ENCODE measurements around the gene STAT4. TPM values are rescaled to one million over a fixed set of nuclear protein-coding genes. Genes with fewer than 3 reads are reported as not detected.

Gene STAT4
- polyA plus RNA-seq, 1 donor (not counting 4 experiments of a cell fraction or from before 2014, with no cell fraction given), result 2.0 TPM

GRCh38 chr2:191126386-191127085 is 24.3 kb downstream of the STAT4 start:
- H3K4me1 ChIP-seq (ENCODE audit: control insufficient read depth, extremely low read depth, insufficient read depth, low read length), result no peaks in the 10 kb centered on the region
- H3K4me2 ChIP-seq (ENCODE audit: control insufficient read depth, extremely low read depth, insufficient read depth, low read depth, low read length), result no peak overlapping the region
- no peaks in the 10 kb centered on the region for H3K79me2 ChIP-seq (ENCODE audit: control insufficient read depth, insufficient read depth, low read length)
- H3K4me3 ChIP-seq (ENCODE audit: control insufficient read depth in 2 of 3, extremely low read depth in 1 of 3, insufficient read depth in 2 of 3, low read depth in 1 of 3, low read length in 3 of 3), result no peak overlapping the region
- H3K9ac ChIP-seq (ENCODE audit: control insufficient read depth, extremely low read depth, insufficient read depth, low read length), result no peak overlapping the region
- H3K27ac ChIP-seq (ENCODE audit: control insufficient read depth, insufficient read depth, low read length), result no peak overlapping the region
- dilution Hi-C loops (cut with MboI; ENCODE audit: extremely low pct_ligation_motif_present, low sequenced_read_pairs), result no loop called here
- no peak overlapping the region for H2AFZ ChIP-seq (ENCODE audit: control insufficient read depth, low read length)
- H4K20me1 ChIP-seq (ENCODE audit: control insufficient read depth, extremely low read depth, insufficient read depth, low read length), result no peaks in the 10 kb centered on the region
- no peaks in the 10 kb centered on the region for H3K9me1 ChIP-seq (ENCODE audit: control insufficient read depth, extremely low read depth, insufficient read depth, low read length)
- FAIRE-seq (no peak), DNase-seq (ENCODE audit: low read depth, low spot score) (no peak)
- H3K9me3 ChIP-seq (ENCODE audit: control insufficient read depth, low read depth, low read length), result no peaks in the 10 kb centered on the region
- no peaks in the 10 kb centered on the region for H3K27me3 ChIP-seq (ENCODE audit: control insufficient read depth, extremely low read depth, insufficient read depth, low read length)
- TF ChIP-seq CTCF (optimal IDR thresholded peaks at IDR 0.05 in 1 of 3, IDR thresholded peaks at IDR 0.05 in 1 of 3, conservative IDR thresholded peaks at IDR 0.05 in 1 of 3; ENCODE audit: extremely low read depth in 1 of 3, insufficient read depth in 2 of 3, low read length in 3 of 3) (no peak), EZH2 (IDR thresholded peaks at IDR 0.05; ENCODE audit: low read length) (no peak)
- H3K36me3 ChIP-seq (ENCODE audit: control insufficient read depth in 2 of 2, extremely low read depth in 1 of 2, insufficient read depth in 2 of 2, low read length in 2 of 2), result no peaks in the 10 kb centered on the region

- dilution Hi-C loops (cut with MboI; ENCODE audit: extremely low pct_ligation_motif_present, low sequenced_read_pairs), result no loop called here
- Histone ChIP-seq H4K20me1 (ENCODE audit: control insufficient read depth, extremely low read depth, insufficient read depth, low read length) (no peaks in the 10 kb centered on the region), H3K9ac (ENCODE audit: control insufficient read depth, extremely low read depth, insufficient read depth, low read length) (no peak overlapping the region), H3K4me3 (ENCODE audit: control insufficient read depth in 2 of 3, extremely low read depth in 1 of 3, insufficient read depth in 2 of 3, low read depth in 1 of 3, low read length in 3 of 3) (no peak overlapping the region), H3K27ac (ENCODE audit: control insufficient read depth, insufficient read depth, low read length) (no peak overlapping the region), H3K27me3 (ENCODE audit: control insufficient read depth, extremely low read depth, insufficient read depth, low read length) (no peaks in the 10 kb centered on the region), H3K4me2 (ENCODE audit: control insufficient read depth, extremely low read depth, insufficient read depth, low read depth, low read length) (no peak overlapping the region), H3K9me1 (ENCODE audit: control insufficient read depth, extremely low read depth, insufficient read depth, low read length) (no peaks in the 10 kb centered on the region), H2AFZ (ENCODE audit: control insufficient read depth, low read length) (no peak overlapping the region), H3K79me2 (ENCODE audit: control insufficient read depth, insufficient read depth, low read length) (no peaks in the 10 kb centered on the region), H3K36me3 (ENCODE audit: control insufficient read depth in 2 of 2, extremely low read depth in 1 of 2, insufficient read depth in 2 of 2, low read length in 2 of 2) (no peaks in the 10 kb centered on the region), H3K9me3 (ENCODE audit: control insufficient read depth, low read depth, low read length) (no peaks in the 10 kb centered on the region), H3K4me1 (ENCODE audit: control insufficient read depth, extremely low read depth, insufficient read depth, low read length) (no peaks in the 10 kb centered on the region)
- FAIRE-seq (no peak), DNase-seq (ENCODE audit: low read depth, low spot score) (no peak)
- TF ChIP-seq EZH2 (IDR thresholded peaks at IDR 0.05; ENCODE audit: low read length) (no peak), CTCF (optimal IDR thresholded peaks at IDR 0.05 in 1 of 3, IDR thresholded peaks at IDR 0.05 in 1 of 3, conservative IDR thresholded peaks at IDR 0.05 in 1 of 3; ENCODE audit: extremely low read depth in 1 of 3, insufficient read depth in 2 of 3, low read length in 3 of 3) (no peak)
Measured at GRCh38 chr2:191125646-191126045, 25.1 kb downstream of the STAT4 start.

All from keratinocyte (primary cell).